GM19238 (cell line): ENCODE data around the gene GPR89B.
"Not testable (repeated sequence)": the region's sequence is repeated elsewhere in the genome, so short reads cannot be mapped to it uniquely, and the experiment has no call there.

Experiments
- DNase-seq: peaks from one replicate; pipeline ENCODE4 v3.0.0; 2011; ENCODE audit warnings: low spot score; ENCODE audit not compliant: insufficient read length

The GPR89B gene

GRCh38 chr1:147928236-147929132, at the start of gene GPR89B:
Gene GPR89B (plus strand): TSS chr1:147928420. CDS start chr1:147928537, 117 bp downstream.
- DNase-seq: peak; percentile 56

DNA sequence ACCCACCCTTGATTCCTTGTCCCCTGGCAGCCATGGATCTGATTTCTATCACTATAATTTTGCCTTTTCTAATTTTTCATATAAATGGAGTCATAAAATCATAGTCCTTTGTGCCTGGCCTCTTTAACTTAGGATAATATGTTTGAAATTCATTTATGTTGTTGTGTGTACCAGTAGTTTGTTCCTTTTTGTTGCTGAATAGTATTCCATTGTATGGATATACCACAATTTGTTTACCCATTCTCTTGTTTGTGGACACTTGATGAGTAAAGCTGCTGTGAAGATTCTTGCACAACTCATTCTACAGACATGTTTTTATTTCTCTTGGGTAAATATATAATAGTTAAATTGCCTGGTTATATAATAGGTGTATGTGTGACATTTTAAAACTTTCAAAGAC, 48.3 kb upstream of the GPR89B start:
- DNase-seq: no peak

DNA sequence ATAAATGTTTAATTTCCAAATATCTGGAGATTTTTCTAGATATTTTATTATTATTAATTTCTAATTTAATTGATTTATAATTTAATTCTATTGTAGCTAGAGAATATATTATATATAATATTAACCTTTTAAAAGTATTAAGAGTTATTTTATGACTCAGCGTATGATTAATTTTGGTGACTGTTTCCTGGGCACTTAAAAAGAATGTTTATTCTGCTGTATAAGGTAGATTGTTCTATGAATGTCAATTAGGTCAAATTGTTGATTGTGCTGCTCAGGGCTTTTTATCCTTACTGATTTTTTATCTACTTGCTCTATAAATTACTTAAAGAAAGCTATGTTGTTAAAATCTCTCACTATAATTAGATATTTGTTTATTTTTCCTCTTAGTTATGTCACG, 45.7 kb upstream of the GPR89B start:
- DNase-seq: no peak

GRCh38 chr1:147890177-147890790, 37.9 kb upstream of the GPR89B start:
- peak; percentile 36 for DNase-seq

GRCh38 chr1:147891088-147891487, 37.1 kb upstream of the GPR89B start:
- DNase-seq: no peak

- no peak for DNase-seq
Measured at GRCh38 chr1:147892216-147892615, 36.0 kb upstream of the GPR89B start.

GRCh38 chr1:147892731-147893214, 35.4 kb upstream of the GPR89B start:
- peak; percentile 17 for DNase-seq

GRCh38 chr1:147895123-147895522, 33.1 kb upstream of the GPR89B start:
- no peak for DNase-seq

- DNase-seq: no peak
Measured at GRCh38 chr1:147897029-147897752, 31.0 kb upstream of the GPR89B start.

DNA sequence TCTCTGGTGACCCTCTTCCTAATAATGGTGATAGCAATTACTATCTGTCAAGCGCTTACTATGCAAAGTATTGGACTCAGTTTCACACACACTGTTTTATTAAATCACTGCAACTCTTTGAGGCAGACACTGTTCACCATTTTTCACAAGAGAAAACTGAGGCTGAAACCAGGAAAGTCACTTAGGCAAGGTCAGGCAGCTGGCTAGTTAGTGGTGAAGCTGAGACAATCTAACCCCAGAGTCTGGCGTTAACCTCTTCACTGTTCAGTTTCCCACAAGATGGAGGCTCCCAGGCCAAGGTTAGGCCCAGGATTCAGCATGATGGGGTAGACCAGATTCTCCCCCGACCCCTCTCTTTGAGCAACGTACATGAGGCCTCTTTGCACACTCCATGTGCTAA, 30.4 kb upstream of the GPR89B start:
- no peak for DNase-seq

DNA sequence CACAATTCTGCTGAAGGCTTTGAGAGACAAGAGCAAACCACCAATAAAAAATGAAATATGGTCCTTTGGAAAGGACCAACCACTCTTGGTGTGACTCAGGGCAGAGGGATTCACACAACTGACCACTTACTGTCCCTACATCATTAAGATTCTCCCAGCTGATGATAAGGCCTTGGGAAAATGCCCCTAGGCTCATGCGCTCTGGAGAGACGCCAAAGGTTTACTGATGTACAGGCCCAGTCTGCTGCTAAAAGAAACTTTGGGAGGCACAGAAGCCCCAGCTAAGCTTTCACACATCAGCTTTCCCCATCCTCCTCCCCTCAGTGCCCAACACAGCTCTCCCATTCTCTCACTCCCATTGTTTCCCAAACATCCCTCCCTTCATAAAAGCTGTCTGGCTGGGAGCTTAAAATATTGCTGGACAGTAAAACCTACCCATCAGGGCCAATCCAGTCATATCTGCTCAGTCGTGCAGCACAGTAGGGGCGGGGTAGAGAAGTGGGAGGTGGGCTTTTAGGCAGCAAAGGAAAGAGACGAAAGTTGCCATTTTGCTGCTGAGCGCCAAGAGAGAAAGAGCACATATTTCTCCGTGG, 25.9 kb upstream of the GPR89B start, which contains the start of gene GJA8:
Gene GJA8 (plus strand): TSS at position 543 of the 593 bp plus-strand sequence. CDS start 5,161 bp downstream, outside the sequence.
- DNase-seq: no peak

GRCh38 chr1:147904726-147905125, 23.5 kb upstream of the GPR89B start:
- DNase-seq: no peak

DNA sequence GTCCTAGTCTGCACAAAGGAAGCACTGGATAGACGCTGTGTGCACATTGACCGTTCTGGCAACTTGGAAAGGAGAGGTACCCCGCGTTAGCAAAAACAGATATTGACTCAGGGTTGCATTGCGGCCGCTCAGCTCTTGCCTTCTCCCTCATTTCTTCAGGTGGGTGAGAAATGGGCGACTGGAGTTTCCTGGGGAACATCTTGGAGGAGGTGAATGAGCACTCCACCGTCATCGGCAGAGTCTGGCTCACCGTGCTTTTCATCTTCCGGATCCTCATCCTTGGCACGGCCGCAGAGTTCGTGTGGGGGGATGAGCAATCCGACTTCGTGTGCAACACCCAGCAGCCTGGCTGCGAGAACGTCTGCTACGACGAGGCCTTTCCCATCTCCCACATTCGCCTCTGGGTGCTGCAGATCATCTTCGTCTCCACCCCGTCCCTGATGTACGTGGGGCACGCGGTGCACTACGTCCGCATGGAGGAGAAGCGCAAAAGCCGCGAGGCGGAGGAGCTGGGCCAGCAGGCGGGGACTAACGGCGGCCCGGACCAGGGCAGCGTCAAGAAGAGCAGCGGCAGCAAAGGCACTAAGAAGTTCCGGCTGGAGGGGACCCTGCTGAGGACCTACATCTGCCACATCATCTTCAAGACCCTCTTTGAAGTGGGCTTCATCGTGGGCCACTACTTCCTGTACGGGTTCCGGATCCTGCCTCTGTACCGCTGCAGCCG, 20.3 kb upstream of the GPR89B start:
- no peak for DNase-seq

DNA sequence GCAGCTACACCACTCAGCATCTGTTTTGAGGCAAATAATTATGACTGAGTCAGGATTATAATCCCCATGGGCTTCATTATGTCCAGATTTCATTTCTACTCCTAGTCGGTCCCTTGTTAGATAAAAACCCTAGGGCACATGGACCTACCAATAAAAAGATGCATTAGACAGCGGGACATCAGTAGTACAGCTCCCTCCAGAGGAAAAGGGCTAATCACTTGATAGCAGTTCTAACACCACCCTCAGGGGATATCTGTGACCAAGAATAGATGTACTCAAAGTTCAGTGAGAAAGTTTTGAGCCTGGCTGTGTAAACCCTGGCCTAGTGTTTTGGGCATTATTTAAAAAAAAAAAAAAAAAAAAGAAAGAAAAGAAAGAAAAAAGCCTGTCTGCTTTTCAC, 15.7 kb upstream of the GPR89B start:
- DNase-seq: no peak

DNA sequence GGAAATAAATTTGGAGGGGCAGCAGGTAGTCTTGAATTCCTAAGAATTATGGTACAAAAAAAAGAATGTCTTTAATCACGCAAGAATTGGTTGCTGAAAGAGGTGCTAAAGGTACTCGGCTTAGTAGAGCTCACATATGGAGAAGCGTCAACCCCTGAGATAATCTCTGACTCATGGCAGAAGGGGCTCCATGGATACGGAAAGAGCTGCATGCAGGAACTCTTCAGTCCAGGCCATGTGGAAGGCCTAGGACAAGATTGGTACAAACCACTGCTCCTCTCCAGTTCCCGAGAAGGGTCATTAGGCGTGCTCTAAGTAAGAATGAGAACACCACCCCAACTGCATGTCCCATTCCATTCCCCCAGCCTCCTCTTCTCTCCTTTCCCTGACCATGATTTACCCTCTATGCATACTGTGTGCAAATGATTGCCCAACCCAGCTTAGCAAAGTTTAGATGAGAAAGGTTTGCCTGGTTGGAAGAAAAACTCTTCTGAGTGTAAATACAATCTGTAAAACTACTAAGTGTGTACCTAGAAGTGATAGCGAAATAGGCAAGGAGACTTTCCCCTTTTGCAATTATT, 14.8 kb upstream of the GPR89B start:
- no peak for DNase-seq

GRCh38 chr1:147919896-147920295, 8.3 kb upstream of the GPR89B start:
- DNase-seq: no peak

DNA sequence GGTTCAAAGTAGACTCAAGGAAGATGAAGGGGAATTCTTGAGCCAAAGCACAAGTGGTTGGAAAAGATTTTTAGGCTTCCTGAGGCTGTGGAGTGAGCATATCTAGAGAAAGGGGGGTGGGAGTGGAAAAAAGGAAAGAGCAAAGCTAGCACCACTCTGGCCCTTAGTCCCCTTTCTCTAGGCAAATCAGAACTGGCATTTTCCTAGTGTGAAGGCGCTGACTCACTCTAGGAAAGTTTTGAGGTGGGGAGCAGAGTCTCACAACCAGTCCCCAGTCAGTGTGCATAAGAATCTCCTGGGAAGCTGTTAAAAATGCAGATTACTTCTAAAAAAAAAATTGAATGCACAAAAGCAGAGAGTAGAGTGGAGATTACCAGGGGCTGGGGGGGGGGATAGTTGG, 3.4 kb upstream of the GPR89B start:
- no peak for DNase-seq

DNA sequence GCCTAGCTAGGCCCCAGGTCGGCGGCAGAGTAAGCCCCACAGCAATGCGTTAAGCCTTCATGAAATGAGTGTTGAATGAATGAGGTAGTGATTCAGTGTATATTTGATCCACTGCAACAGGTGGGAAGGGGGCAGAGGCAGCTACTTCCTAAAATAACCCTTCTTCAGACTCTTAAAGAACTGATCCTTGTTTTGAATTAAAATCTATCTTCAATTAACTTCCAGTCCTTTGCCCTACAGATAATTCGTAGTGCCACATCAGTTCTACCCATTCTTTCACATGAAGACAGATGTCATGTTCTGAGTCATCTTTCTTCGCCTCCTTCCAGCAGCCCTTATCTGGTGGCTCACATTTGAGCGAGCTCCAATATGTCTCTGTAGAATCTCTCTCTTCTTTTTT, 1.0 kb upstream of the GPR89B start:
- not testable (repeated sequence) for DNase-seq

- not testable (repeated sequence) for DNase-seq
Measured at GRCh38 chr1:147927689-147928088, 531 bp upstream of the GPR89B start.

- not testable (repeated sequence) for DNase-seq
Measured at GRCh38 chr1:147931137-147931536, 2.9 kb downstream of the GPR89B start.
